GM21526 (cell line): ENCODE data around the gene NCDN.
A peak's percentile ranks its signal among the peaks of the same experiment; 100 is the strongest.

ENCODE experiments used
- ATAC-seq: cut with Tn5 transposase; IDR thresholded peaks from one replicate; pipeline ENCODE4 v1.9.1; 2021; ENCODE audit warnings: moderate library complexity; ENCODE audit not compliant: unreplicated experiment, low FRiP score

NCDN gene

GRCh38 chr1:35554266-35555211, 3.1 kb upstream of the NCDN start:
- ATAC-seq = no peak

- no peak for ATAC-seq
Observed at GRCh38 chr1:35555212-35555584, 2.4 kb upstream of the NCDN start.

- no peak for ATAC-seq
Observed at GRCh38 chr1:35555601-35556477, 1.8 kb upstream of the NCDN start.

GRCh38 chr1:35556484-35557117, 998 bp upstream of the NCDN start:
- ATAC-seq = no peak

- ATAC-seq = peak; percentile 63
Observed at GRCh38 chr1:35557118-35557610, 435 bp upstream of the NCDN start, which contains the start of gene KIAA0319L. TSS of gene KIAA0319L (minus strand) at chr1:35557403. CDS start at chr1:35554491, 2,912 bp downstream.

- no peak for ATAC-seq
Observed at GRCh38 chr1:35558374-35559316, 1.0 kb downstream of the NCDN start.

- no peak for ATAC-seq
Observed at GRCh38 chr1:35559317-35559944, 1.8 kb downstream of the NCDN start.

- ATAC-seq = no peak
Observed at GRCh38 chr1:35560256-35561225, 2.9 kb downstream of the NCDN start.

- ATAC-seq = no peak
Observed at GRCh38 chr1:35561297-35561971, 3.8 kb downstream of the NCDN start.

- ATAC-seq = no peak
Observed at GRCh38 chr1:35561972-35562680, 4.5 kb downstream of the NCDN start.

GRCh38 chr1:35563166-35563565, 5.6 kb downstream of the NCDN start:
- ATAC-seq = no peak

GRCh38 chr1:35564037-35564883, 6.7 kb downstream of the NCDN start:
- no peak for ATAC-seq

- ATAC-seq = no peak
Observed at GRCh38 chr1:35564884-35565741, 7.5 kb downstream of the NCDN start.

- no peak for ATAC-seq
Observed at GRCh38 chr1:35565742-35566133, 8.1 kb downstream of the NCDN start.

- ATAC-seq = no peak
Observed at GRCh38 chr1:35567947-35568558, 10.5 kb downstream of the NCDN start.
